Measurements from ENCODE around the gene TRMT13. TPM values are rescaled to one million over a fixed set of nuclear protein-coding genes. Genes with fewer than 3 reads are reported as not detected.
"Not testable (repeated sequence)": the region's sequence is repeated elsewhere in the genome, so short reads cannot be mapped to it uniquely, and the experiment has no call there.

Gene TRMT13
- total RNA-seq, 1 donor from 2014 or later = 8.1 TPM

- intact Hi-C loops (cut with DNase I) = no loop called here
- DNase-seq (ENCODE audit: low spot score) = no peak
These were observed 14.9 kb downstream of the TRMT13 start for GRCh38 chr1:100147875-100148274.

- intact Hi-C loops (cut with DNase I) = no loop called here
- DNase-seq (ENCODE audit: low spot score) = no peak
These were observed 18.7 kb downstream of the TRMT13 start for GRCh38 chr1:100151679-100152078.

GRCh38 chr1:100152271-100152670, 19.3 kb downstream of the TRMT13 start:
- DNase-seq (ENCODE audit: low spot score) = no peak
- intact Hi-C loops (cut with DNase I) = no loop called here

- no peak for DNase-seq (ENCODE audit: low spot score)
- intact Hi-C loops (cut with DNase I) = no loop called here
These were observed 29.9 kb downstream of the TRMT13 start for GRCh38 chr1:100162881-100163280.

- intact Hi-C loops (cut with DNase I) = no loop called here
- DNase-seq (ENCODE audit: low spot score) = no peak
These were observed 31.3 kb downstream of the TRMT13 start for GRCh38 chr1:100164216-100164615.

DNA sequence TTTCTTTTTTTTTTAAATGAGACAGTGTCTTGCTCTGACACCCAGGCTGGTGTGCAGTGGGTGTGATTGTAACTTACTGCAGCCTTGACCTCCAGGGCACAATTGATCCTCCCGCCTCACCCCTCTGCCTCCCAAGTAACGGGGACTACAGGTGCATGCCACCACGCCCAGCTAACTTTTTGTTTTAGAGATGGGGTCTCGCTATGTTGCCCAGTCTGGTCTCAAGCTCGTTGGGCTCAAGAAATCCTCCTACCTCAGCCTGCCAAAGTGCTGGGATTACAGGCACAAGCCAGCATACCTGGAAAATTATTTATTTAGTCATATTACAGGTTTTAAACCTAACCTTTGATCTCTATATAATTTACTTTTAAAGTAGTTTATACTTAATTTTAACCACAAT, 31.7 kb downstream of the TRMT13 start:
- intact Hi-C loops (cut with DNase I) = no loop called here
- DNase-seq (ENCODE audit: low spot score) = no peak

DNA sequence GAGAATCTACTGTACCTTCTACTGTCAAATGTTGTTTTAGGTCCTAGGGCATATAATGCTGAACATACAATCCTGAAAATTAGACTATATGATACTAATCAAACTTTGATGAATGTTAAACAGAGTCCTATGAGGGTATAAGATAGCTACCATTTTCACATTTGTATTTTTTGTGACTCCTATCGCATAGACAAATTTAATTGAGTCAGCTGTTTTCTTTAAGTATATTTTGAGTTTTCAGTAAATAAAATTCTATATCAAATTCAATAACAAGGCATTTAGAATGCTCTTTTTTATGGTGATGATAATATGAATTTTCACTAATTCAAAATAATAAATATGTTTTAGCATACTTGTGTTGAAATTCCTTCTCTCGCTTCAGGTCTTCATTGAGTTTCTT, 35.1 kb downstream of the TRMT13 start:
- no peak for DNase-seq (ENCODE audit: low spot score)
- intact Hi-C loops (cut with DNase I) = no loop called here

DNA sequence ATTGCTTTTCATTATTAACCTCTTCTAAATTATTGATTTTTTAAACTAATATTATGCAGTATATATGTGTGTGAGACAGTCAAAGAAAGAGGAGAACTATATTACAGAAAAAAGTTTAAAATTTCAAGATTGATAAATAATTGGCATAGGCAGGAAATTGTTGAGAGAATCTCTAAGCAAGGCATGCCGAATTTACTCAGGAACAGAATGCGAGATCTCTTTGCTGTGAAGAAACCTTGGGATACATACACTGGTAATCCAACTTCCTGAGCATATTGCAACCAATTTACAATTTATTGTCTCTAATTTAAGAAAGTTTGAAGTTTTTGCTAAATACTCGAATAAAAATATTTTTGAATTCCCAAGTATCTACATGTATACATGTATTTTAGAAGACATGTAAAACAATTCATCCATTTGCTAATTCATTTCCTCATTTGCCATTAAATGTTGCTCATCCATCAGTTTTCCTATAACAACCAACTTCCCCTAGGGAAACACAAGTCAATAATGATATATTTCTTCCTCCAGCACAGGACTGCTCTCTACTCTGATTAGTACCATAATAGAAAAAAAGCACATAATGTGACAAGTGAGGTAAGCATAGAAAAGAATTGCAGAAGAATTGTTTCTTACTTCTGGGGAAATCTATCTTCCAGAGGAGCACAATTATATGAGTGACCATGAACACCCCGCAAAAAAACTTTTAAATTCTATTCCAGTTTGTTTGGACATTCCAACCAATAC, 44.5 kb downstream of the TRMT13 start:
- intact Hi-C loops (cut with DNase I) = no loop called here
- no peak for DNase-seq (ENCODE audit: low spot score)

DNA sequence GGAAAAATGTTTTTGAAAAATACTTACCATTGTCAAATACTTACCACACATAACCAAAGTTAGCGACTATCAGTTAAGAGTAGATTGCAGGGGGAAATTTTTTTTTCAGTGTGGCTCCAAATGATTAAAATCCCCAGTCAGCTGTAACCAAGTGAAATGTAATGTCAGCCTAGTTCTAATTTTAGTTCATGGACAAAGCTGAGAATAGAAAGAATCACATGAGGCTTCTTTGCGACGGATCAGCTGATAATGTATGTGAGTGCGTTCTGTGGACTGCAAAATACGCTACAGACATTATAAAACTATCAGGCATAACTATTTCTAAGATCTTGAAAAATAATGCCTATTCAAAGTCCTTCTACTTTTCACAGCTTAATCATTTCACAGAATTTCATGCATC, 45.1 kb downstream of the TRMT13 start, which contains the start of gene LRRC39:
LRRC39 (minus strand) TSS at position 166 of the 400 bp plus-strand sequence. CDS start 9,740 bp downstream, outside the sequence.
- no peak for DNase-seq (ENCODE audit: low spot score)
- intact Hi-C loops (cut with DNase I) = no loop called here

GRCh38 chr1:100183370-100183769, 50.4 kb downstream of the TRMT13 start:
- DNase-seq (ENCODE audit: low spot score) = no peak
- intact Hi-C loops (cut with DNase I) = no loop called here

GRCh38 chr1:100184536-100184935, 51.6 kb downstream of the TRMT13 start:
- intact Hi-C loops (cut with DNase I) = no loop called here
- DNase-seq (ENCODE audit: low spot score) = no peak

DNA sequence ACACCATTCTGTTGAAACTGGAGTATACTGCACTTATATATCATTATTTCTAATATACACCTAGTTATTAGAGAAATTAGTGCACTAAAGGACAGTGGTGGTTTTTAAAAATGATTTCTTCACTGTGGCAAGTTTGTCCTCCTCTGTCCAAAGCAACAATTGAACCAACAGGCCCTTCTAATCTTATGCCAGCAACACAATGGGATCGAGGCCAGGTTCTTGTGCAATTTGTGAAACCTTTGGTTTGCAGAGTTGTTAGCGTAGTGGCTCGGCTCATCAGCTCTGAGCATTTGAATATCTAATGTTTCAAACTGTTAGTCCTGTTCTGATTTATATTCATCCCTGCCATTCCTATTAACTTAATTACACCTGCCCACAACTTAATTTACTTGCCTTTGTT, 54.9 kb downstream of the TRMT13 start:
- intact Hi-C loops (cut with DNase I) = loop anchor here (2.0 kb wide), 1 partner anchor 17 kb away; no protein-coding TSS in a partner anchor

GRCh38 chr1:100188617-100189016, 55.7 kb downstream of the TRMT13 start:
- DNase-seq (ENCODE audit: low spot score) = no peak
- intact Hi-C loops (cut with DNase I) = loop anchor here (1.0 to 2.0 kb wide), 2 partner anchors 18 to 29 kb away; no protein-coding TSS in a partner anchor

More for the DNA sequence above, 54.9 kb downstream of the TRMT13 start:
- DNase-seq (ENCODE audit: low spot score) = no peak

DNA sequence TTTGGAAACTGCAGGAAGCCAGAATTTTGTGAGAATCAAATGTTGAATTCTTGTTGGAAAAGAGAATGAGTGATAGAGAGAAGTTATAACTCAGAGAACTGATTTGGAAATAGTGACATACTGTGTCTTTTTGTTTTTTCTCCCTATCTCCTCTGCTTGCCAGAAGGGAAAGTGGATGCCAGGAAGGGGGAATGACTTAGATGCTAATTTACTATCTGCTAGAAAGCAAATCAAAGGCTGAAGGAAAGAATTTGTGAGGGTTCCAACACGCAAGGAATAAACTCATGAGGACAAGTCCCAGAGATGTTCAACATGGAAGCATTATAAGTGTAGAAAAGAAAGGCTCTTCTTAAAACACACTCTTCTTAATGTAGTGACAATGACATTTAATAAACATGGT, 65.6 kb downstream of the TRMT13 start:
- no peak for DNase-seq (ENCODE audit: low spot score)
- intact Hi-C loops (cut with DNase I) = no loop called here

DNA sequence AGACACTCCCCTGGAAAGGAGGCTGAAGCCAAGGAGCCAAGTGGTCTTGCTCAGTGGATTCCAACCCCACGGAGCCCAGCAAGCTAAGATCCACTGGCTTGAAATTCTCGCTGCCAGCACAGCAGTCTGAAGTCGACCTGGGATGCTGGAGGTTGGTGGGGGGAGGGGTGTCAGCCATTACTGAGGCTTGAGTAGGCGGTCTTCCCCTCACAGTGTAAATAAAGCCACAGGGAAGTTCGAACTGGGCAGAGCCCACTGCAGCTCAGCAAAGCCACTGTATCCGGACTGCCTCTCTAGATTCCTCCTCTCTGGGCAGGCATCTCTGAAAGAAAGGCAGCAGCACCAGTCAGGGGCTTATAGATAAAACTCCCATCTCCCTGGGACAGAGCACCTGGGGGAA, 67.1 kb downstream of the TRMT13 start:
- DNase-seq (ENCODE audit: low spot score); intact Hi-C loops (cut with DNase I): not testable (repeated sequence)

Other genes starting within 250 kb of the TRMT13 start
- 9.8 TPM for gene SLC35A3, start 163.2 kb upstream of the TRMT13 start, total RNA-seq
- 1.2 TPM for gene SASS6, start 233 bp upstream of the TRMT13 start, total RNA-seq
- 90.7 TPM for gene LRRC39, start 45.1 kb downstream of the TRMT13 start, total RNA-seq
- 29.3 TPM for gene DBT, start 116.7 kb downstream of the TRMT13 start, total RNA-seq
- 34.4 TPM for gene RTCA, start 133.1 kb downstream of the TRMT13 start, total RNA-seq
- gene CDC14A, start 219.3 kb downstream of the TRMT13 start, total RNA-seq = 4.9 TPM

All from cardiac septum (tissue), 1 donor.